PC-3 (cell line): Measurements from ENCODE around the gene CHRNA5.

Experiments used
- EZH2 ChIP-seq: fragments of 300-600 bp; sonication (generic); IDR thresholded peaks from one replicate; pipeline ENCODE4 v1.6.1; 2017; ENCODE audit warnings: antibody characterized with exemption, mild to moderate bottlenecking, low read length; ENCODE audit not compliant: unreplicated experiment
- TF ChIP-seq, protein P1 (sequence below): fragments of 300-600 bp; sonication (generic); conservative IDR thresholded peaks from 2 replicates; pipeline ENCODE4 v1.5.1; 2017; ENCODE audit warnings: antibody characterized with exemption, low read depth, mild to moderate bottlenecking, low read length

GRCh38 chr15:78565951-78566774 lies 843 bp downstream of the CHRNA5 start:
- TF ChIP-seq, protein P1, sequence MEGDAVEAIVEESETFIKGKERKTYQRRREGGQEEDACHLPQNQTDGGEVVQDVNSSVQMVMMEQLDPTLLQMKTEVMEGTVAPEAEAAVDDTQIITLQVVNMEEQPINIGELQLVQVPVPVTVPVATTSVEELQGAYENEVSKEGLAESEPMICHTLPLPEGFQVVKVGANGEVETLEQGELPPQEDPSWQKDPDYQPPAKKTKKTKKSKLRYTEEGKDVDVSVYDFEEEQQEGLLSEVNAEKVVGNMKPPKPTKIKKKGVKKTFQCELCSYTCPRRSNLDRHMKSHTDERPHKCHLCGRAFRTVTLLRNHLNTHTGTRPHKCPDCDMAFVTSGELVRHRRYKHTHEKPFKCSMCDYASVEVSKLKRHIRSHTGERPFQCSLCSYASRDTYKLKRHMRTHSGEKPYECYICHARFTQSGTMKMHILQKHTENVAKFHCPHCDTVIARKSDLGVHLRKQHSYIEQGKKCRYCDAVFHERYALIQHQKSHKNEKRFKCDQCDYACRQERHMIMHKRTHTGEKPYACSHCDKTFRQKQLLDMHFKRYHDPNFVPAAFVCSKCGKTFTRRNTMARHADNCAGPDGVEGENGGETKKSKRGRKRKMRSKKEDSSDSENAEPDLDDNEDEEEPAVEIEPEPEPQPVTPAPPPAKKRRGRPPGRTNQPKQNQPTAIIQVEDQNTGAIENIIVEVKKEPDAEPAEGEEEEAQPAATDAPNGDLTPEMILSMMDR = peak; percentile 25; the same call in 1 of the 2 replicates
- TF ChIP-seq EZH2 = no peak
